ENCODE measurements around the gene COL10A1.

- TF ChIP-seq CTCF (IDR thresholded peaks at IDR 0.05) (no peak), POLR2A (IDR thresholded peaks at IDR 0.05) (no peak), EP300 (IDR thresholded peaks at IDR 0.05) (no peak)
Measured at GRCh38 chr6:116136933-116137340, 11.0 kb upstream of the COL10A1 start.

Data from gastroesophageal sphincter (tissue), 3 donors.